SIG-M5 (cell line): ENCODE data around the gene G6PD.
"Not testable (repeated sequence)": the region's sequence is repeated elsewhere in the genome, so short reads cannot be mapped to it uniquely, and the experiment has no call there.

ENCODE experiments used
- DNase-seq: peaks from one replicate; lab custom pipeline; 2025; lab: John Stamatoyannopoulos, UW

G6PD gene

DNA sequence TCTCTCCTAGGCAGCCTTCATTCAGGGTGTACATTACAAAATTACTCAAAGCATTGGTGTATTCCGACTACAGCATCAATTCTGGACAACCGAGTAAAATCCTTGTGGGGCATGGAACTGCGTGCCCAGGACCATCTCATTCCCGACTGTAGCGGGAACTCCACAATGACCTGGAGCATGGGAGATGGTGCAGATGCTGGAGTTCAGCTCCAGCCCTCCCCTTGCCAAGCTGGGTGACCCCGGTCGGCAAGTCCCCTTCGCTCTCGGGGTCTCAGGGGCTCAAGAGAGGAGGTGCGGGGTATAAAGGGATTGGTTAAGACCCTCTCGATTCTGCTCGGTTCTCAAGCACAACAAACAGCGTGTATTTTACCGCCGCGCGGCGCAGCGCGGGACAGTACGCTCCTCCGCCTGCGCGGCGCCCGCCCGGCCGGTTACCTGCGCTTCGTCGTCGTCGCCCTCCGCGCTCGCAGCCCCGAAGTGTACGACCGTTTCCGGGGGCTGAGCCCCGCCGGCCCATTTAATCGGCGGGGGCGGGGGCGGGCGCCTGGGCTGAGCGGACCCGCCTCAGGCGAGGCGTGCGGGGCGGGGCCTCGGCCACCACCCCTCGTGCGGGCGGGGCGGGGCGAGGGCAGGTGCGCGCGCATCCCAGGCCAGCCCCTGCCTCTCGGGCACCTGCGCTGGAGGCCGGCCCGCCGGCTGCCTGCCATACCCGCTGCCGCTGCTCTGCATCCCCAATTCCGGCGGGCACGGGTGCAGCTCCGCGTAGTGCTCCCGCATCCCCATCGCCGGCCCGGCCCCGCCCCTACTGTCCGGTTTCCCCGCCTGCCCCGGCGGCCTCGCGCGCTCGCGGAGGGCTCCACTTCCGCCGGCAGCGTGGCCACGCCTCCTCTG lies at the start of gene G6PD:
Gene G6PD, minus strand, starts transcription at position 493 of the 891 bp plus-strand sequence. CDS start 691 bp downstream, outside the sequence.
- DNase-seq, result no peak

DNA sequence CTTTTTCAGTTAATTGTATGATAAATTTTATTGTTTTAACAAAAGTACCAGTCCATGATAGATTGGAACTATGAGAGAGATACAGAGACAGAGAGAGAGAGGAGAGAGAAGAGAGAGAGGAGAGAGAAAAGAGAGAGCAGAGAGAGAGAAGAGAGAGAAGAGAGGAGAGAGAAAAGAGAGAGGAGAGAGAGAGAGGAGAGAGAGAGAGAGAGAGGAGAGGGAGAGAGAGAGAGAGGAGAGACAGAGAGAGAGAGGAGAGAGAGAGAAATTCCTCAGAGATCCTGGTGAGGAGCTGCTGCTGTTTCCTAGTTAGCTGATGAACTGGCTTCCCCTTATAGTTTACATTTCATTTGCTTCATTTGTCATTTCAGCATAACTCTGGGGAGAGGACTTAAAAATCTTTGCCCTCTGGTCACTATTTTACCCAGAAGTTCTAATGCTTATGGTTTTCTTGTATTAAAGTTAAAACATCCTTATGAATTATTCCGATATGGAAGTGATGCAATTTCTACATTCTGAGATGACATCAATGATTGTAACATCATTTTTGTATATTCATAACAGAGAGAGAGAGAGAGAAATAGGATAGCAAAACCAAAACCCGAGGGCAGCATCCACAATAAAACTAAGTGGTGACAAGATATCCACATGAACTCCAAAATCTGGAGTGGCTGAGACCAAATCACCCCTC lies 49.1 kb upstream of the G6PD start:
- DNase-seq, result no peak

GRCh38 chrX:154594491-154594890 lies 47.8 kb upstream of the G6PD start:
- no peak for DNase-seq

GRCh38 chrX:154593201-154593600 lies 46.6 kb upstream of the G6PD start:
- no peak for DNase-seq

- DNase-seq, result no peak
Measured at GRCh38 chrX:154592505-154592904, 45.9 kb upstream of the G6PD start.

- not testable (repeated sequence) for DNase-seq
Measured at GRCh38 chrX:154590415-154590814, 43.8 kb upstream of the G6PD start.

GRCh38 chrX:154584585-154585183 lies 38.0 kb upstream of the G6PD start, which contains the start of gene CTAG1A:
TSS of gene CTAG1A (plus strand) at chrX:154585133. CDS start at chrX:154585207, 74 bp downstream.
- DNase-seq, result not testable (repeated sequence)

- not testable (repeated sequence) for DNase-seq
Measured at GRCh38 chrX:154582994-154583393, 36.3 kb upstream of the G6PD start.

- DNase-seq, result not testable (repeated sequence)
Measured at GRCh38 chrX:154575076-154575475, 28.4 kb upstream of the G6PD start.

DNA sequence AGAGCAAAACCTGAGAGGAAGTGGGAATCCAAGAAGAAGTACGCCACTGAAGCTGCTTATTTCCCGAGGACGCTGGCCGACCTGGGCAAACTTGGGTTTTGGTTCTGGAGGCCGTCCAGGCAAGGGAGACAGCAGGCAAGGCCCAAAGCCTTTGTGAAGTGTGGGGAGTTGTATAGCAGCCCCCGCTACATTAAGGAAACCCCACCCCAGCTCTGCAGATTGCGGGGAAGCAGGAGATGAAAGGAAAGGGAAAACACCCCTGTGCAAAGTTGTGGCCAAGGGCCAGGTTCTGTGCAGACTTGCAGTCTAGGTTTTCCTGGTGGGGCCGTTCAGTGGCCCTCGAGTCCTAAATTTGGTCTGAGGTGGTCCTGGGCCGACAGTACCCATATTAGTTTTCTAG lies 26.4 kb upstream of the G6PD start:
- not testable (repeated sequence) for DNase-seq

- not testable (repeated sequence) for DNase-seq
Measured at GRCh38 chrX:154570361-154570760, 23.7 kb upstream of the G6PD start.

- DNase-seq, result not testable (repeated sequence)
Measured at GRCh38 chrX:154562295-154562694, 15.6 kb upstream of the G6PD start.

DNA sequence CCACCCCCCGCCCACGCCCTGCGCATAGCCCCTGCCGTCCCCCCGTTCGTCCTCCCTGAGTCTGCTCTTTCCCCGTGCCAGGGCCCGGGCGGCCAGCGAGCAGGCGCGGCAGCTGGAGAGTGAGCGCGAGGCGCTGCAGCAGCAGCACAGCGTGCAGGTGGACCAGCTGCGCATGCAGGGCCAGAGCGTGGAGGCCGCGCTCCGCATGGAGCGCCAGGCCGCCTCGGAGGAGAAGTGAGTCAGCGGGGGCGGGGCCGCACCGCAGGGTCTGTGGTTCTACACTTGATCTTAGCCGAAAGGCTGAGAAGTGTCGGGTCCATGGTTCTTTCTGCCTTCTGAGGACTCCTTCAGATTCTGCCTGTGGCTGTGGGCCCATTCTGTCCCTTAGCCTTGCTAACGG lies 13.7 kb upstream of the G6PD start:
- DNase-seq, result not testable (repeated sequence)

- DNase-seq, result not testable (repeated sequence)
Measured at GRCh38 chrX:154558896-154559295, 12.2 kb upstream of the G6PD start.

- DNase-seq, result not testable (repeated sequence)
Measured at GRCh38 chrX:154558060-154558690, 11.5 kb upstream of the G6PD start.

DNA sequence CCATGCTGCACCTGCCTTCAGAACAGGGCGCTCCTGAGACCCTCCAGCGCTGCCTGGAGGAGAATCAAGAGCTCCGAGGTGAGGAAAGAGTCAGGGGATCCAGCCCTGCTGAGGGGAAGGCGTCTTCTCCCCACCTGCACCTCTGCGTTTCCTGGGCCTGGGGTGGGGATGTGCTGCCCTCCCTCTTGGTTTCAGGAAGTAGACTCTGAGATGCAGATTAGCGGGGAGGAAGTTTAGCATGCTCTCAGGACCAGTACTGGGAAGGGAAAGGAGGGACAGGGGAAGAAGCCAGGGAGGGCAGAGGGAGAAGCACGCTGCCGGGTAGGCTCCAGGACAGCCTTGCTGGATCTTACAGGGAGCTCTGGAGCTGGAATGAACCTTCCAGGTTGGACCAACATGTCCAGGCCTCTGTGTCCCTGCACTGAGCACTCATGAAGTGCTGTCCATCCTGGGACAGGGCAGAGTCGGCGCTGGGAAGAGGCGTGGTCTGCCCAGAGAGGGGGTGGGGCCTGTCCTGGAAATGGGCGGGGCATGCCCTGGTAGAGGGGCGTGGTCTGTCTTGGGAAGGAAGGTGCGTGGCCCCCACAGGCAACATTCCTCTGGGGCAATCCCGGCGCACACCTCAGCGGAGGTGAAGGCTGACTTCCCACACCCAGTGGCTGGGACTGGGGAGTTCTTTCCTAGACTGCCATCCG lies 5.6 kb upstream of the G6PD start:
- not testable (repeated sequence) for DNase-seq

- DNase-seq, result no peak
Measured at GRCh38 chrX:154549766-154550165, 3.1 kb upstream of the G6PD start.

DNA sequence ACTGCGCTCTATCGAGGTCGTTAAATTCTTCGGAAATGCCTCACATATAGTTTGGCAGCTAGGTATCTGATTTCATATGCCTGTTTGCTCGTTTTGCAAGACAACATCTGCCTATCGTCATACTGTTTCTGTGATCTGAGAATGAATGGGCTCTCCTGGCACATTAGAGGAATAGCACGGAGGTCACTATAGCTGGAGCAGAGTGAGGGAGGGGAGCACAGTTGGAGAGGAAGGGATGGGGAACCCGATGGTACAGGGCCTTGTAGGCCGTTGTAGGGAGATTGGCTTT lies 1.3 kb upstream of the G6PD start:
- DNase-seq, result no peak

DNA sequence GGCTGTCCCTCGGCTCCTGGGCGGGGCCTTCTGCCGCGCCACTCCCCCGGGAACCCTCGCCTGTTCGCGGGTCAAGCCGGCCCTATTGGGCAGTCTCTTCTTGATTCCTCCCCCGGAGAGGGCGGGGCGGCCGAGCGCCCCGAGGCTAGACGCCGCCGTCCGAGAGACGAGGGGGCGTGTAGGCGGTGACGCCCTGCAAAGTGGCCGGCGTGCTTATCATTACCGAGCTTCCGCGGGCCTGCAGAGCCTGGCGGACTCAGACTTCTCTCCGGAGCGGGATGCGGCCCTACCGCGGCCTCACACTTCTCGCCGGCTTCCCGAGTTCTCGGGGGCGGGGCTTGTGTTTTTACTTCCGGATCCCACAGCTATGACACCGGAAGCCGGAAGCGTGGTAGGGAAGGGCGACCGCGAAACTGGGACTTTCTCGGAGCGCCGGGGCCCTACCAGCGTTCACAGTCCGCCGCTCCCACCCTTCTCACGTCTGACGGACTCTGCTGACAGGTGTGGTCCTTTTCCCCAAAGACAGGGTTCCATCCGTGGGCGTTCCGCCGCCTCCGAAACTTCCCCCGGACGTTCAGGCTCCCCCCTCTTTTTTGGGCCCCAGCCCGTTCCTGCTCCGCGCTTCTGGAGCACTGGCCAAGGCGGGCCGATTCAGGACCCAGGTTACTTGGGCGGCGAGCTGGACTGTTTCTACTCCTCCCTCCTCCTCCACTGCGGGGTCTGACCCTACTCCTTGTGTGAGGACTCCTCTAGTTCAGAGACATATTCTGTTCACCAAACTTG lies 790 bp upstream of the G6PD start, which contains the start of gene IKBKG:
Gene IKBKG, plus strand, starts transcription at position 376 of the 783 bp plus-strand sequence. CDS start 4,383 bp downstream, outside the sequence.
- peak; percentile 50 for DNase-seq

- no peak for DNase-seq
Measured at GRCh38 chrX:154545673-154546274, 872 bp downstream of the G6PD start.
